BLaER1 treated with 17β-estradiol and CSF1 and Interleukin-3, amounts not matched to agents 10 nM and 100 nM (cell line): ENCODE data around the gene GIPC3.
A peak's percentile ranks its signal among the peaks of the same experiment; 100 is the strongest.

Experiments
- H3K27ac ChIP-seq, 11 experiments: shearing (Covaris generic); formaldehyde crosslinking; 2 replicates each; pipeline ENCODE4 v1.8.1; 2022
- H3K27me3 ChIP-seq, 11 experiments: shearing (Covaris generic); formaldehyde crosslinking; 2 replicates each; pipeline ENCODE4 v1.8.1; 2022
- H3K36me3 ChIP-seq, 11 experiments: shearing (Covaris generic); formaldehyde crosslinking; 2 replicates each; pipeline ENCODE4 v1.8.1; 2022
- H3K4me1 ChIP-seq, 10 experiments: shearing (Covaris generic); formaldehyde crosslinking; 2 replicates each; pipeline ENCODE4 v1.8.1; 2022
- H3K4me2 ChIP-seq, 11 experiments: shearing (Covaris generic); formaldehyde crosslinking; 2 replicates each; pipeline ENCODE4 v1.8.1; 2022
- H3K4me3 ChIP-seq, 10 experiments: shearing (Covaris generic); formaldehyde crosslinking; 2 replicates each; pipeline ENCODE4 v1.8.1; 2022
- H3K9ac ChIP-seq, 11 experiments: shearing (Covaris generic); formaldehyde crosslinking; 2 replicates each; pipeline ENCODE4 v1.8.1; 2022
- H3K9me3 ChIP-seq, 11 experiments: shearing (Covaris generic); formaldehyde crosslinking; replicated peaks in 1 of 11; 2 replicates each; pipeline ENCODE4 v1.8.1; 2022
- H4K20me1 ChIP-seq, 11 experiments: shearing (Covaris generic); formaldehyde crosslinking; 2 replicates each; pipeline ENCODE4 v1.8.1; 2022
- Cebpa-rat ChIP-seq, 11 experiments: shearing (Covaris generic); IDR thresholded peaks; 2 replicates each; pipeline ENCODE4 v1.8.1; 2022

The GIPC3 gene

DNA sequence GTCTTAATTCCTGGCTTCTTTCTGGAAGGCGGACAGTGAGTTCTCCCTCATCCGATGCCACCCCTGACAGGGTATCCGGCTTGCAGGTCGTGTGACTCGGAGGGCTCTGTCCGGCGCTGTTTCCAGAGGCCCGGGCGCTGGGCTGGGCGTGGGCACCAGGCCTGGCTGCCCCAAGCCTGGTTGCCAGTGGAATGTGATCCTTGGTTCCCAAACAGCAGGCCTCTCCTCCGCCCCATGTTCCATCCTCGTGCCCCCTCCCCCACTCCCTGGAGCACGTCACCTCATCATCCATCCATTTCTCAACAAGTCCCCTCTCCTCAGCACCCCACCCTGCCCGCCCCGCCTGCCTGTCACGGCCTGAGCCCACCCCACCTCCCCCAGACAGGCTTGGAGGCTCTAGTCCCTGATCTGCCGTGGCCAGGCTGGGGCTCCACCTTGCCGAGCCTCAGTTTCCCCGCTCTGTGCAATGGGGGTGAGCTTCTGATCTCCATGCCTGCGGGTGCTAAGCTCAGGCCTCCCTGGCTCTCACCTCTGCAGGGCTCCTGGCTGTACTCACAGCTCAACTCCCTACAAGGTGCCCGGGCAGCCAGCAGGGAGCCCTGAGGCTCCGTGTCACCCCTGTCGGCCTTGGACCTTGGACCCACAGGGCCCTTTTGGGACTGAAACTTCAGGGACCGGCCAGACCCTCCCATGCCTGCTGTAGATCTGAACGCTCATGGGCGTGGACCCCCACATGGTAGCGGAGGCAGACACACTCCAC is 19.1 kb downstream of the GIPC3 start:
- Histone ChIP-seq H3K4me2 (peak overlapping the region; percentile 79 to 98 (median 92)), H3K4me3 (peak overlapping the region in 8 of 10 experiments; percentile 7 to 68 (median 40); a peak in 13 of 20 replicates), H3K9me3 (peaks cover 0 to 17% (median 0%) of the 10 kb centered on the region in 11 experiments; a peak in 4 of 22 replicates), H3K9ac (peak overlapping the region in 10 of 11 experiments; percentile 16 to 71 (median 47); a peak in 12 of 22 replicates), H3K4me1 (peaks cover 45 to 81% (median 65%) of the 10 kb centered on the region in 10 experiments), H3K27me3 (peaks cover 13 to 28% (median 25%) of the 10 kb centered on the region in 11 experiments), H3K27ac (peak overlapping the region in 4 of 11 experiments; percentile 21 to 56 (median 42); a peak in 10 of 22 replicates), H4K20me1 (peaks cover 0 to 13% (median 0%) of the 10 kb centered on the region in 11 experiments; a peak in 4 of 22 replicates), H3K36me3 (peaks cover 0 to 10% (median 0%) of the 10 kb centered on the region in 11 experiments; a peak in 1 of 22 replicates)
- TF ChIP-seq Cebpa-rat (IDR thresholded peaks at IDR 0.05): no peak

- Histone ChIP-seq H3K4me1 (peaks cover 51 to 82% (median 71%) of the 10 kb centered on the region in 10 experiments), H3K36me3 (peaks cover 0 to 5% (median 0%) of the 10 kb centered on the region in 11 experiments; a peak in 4 of 22 replicates), H4K20me1 (peaks cover 0 to 15% (median 1%) of the 10 kb centered on the region in 11 experiments; a peak in 8 of 22 replicates), H3K4me2 (peak overlapping the region; percentile 79 to 98 (median 92)), H3K9me3 (peaks cover 0 to 14% (median 0%) of the 10 kb centered on the region in 11 experiments; a peak in 5 of 22 replicates), H3K4me3 (peak overlapping the region in 8 of 10 experiments; percentile 7 to 68 (median 40); a peak in 13 of 20 replicates), H3K27me3 (peaks cover 13 to 28% (median 25%) of the 10 kb centered on the region in 11 experiments), H3K9ac (peak overlapping the region in 10 of 11 experiments; percentile 16 to 71 (median 47); a peak in 13 of 22 replicates), H3K27ac (peak overlapping the region in 4 of 11 experiments; percentile 8 to 56 (median 36); a peak in 9 of 22 replicates)
- no peak for TF ChIP-seq Cebpa-rat (IDR thresholded peaks at IDR 0.05)
Measured at GRCh38 chr19:3604987-3605343, 19.7 kb downstream of the GIPC3 start.

DNA sequence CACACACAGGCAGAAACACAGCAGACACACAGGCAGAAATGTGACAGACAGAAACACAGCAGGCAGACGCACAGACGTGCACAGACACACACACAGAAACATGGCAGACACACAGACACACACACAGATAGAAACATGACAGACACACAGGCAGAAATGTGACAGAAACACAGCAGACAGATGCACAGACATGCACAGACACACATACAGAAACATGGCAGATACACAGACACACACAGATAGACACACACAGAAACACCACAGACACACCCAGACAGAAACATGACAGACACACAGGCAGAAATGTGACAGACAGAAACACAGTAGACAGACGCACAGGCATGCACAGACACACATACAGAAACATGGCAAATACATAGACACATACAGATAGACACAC is 20.1 kb downstream of the GIPC3 start:
- no peak for TF ChIP-seq Cebpa-rat (IDR thresholded peaks at IDR 0.05)
- Histone ChIP-seq H3K27me3 (peaks cover 13 to 28% (median 25%) of the 10 kb centered on the region in 11 experiments), H3K4me2 (peak overlapping the region; percentile 79 to 98 (median 92)), H3K27ac (peak overlapping the region in 3 of 11 experiments; percentile 8 to 56 (median 50); a peak in 5 of 22 replicates), H3K36me3 (peaks cover 0 to 6% (median 0%) of the 10 kb centered on the region in 11 experiments; a peak in 4 of 22 replicates), H3K4me3 (peak overlapping the region in 7 of 10 experiments; percentile 16 to 68 (median 50); a peak in 11 of 20 replicates), H3K4me1 (peaks cover 55 to 82% (median 73%) of the 10 kb centered on the region in 10 experiments), H3K9me3 (peaks cover 0 to 10% (median 0%) of the 10 kb centered on the region in 11 experiments; a peak in 5 of 22 replicates), H4K20me1 (peaks cover 0 to 19% (median 5%) of the 10 kb centered on the region in 11 experiments; a peak in 10 of 22 replicates), H3K9ac (peak overlapping the region in 8 of 11 experiments; percentile 28 to 71 (median 50); a peak in 10 of 22 replicates)

DNA sequence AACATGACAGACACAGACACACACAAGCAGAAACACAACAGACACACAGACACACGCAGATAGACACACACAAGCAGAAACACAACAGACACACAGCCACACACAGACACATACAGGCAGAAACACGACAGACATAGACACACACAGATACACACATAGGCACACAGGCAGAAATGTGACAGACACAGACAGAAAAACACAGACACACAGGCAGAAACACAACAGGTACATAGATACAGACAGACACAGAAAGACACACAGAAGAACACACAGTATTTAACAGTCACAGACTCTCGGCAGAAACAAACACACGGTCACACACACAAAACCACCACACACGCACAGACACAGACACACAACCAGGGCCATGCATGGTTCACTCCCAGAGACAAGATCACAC is 20.5 kb downstream of the GIPC3 start:
- TF ChIP-seq Cebpa-rat (IDR thresholded peaks at IDR 0.05): no peak
- H3K4me2 ChIP-seq: peak overlapping the region; percentile 79 to 98 (median 92)
- H3K9me3 ChIP-seq: peaks cover 0 to 6% (median 0%) of the 10 kb centered on the region in 11 experiments; a peak in 3 of 22 replicates
- H3K36me3 ChIP-seq: peaks cover 0 to 6% (median 0%) of the 10 kb centered on the region in 11 experiments; a peak in 5 of 22 replicates
- H3K9ac ChIP-seq: peak overlapping the region in 9 of 11 experiments; percentile 12 to 71 (median 52); a peak in 10 of 22 replicates
- H3K4me3 ChIP-seq: peak overlapping the region in 7 of 10 experiments; percentile 28 to 68 (median 50); a peak in 12 of 20 replicates
- peaks cover 55 to 82% (median 76%) of the 10 kb centered on the region in 10 experiments for H3K4me1 ChIP-seq
- H4K20me1 ChIP-seq: peaks cover 0 to 23% (median 7%) of the 10 kb centered on the region in 11 experiments; a peak in 11 of 22 replicates
- H3K27me3 ChIP-seq: peaks cover 13 to 28% (median 25%) of the 10 kb centered on the region in 11 experiments
- peak overlapping the region in 1 of 11 experiments; percentile 8; a peak in 1 of 22 replicates for H3K27ac ChIP-seq

GRCh38 chr19:3606174-3606689 is 21.0 kb downstream of the GIPC3 start:
- peaks cover 55 to 83% (median 80%) of the 10 kb centered on the region in 10 experiments for H3K4me1 ChIP-seq
- H3K27ac ChIP-seq: no peak overlapping the region
- H4K20me1 ChIP-seq: peaks cover 0 to 27% (median 12%) of the 10 kb centered on the region in 11 experiments; a peak in 13 of 22 replicates
- peaks cover 13 to 28% (median 25%) of the 10 kb centered on the region in 11 experiments for H3K27me3 ChIP-seq
- H3K4me3 ChIP-seq: peak overlapping the region in 8 of 10 experiments; percentile 28 to 68 (median 49); a peak in 13 of 20 replicates
- H3K9me3 ChIP-seq: peaks cover 0 to 4% (median 0%) of the 10 kb centered on the region in 11 experiments; a peak in 2 of 22 replicates
- peak overlapping the region; percentile 79 to 98 (median 92) for H3K4me2 ChIP-seq
- peaks cover 2 to 11% (median 4%) of the 10 kb centered on the region in 11 experiments; a peak in 21 of 22 replicates for H3K36me3 ChIP-seq
- H3K9ac ChIP-seq: peak overlapping the region in 9 of 11 experiments; percentile 12 to 71 (median 52); a peak in 13 of 22 replicates
- no peak for TF ChIP-seq Cebpa-rat (IDR thresholded peaks at IDR 0.05)

- Histone ChIP-seq H3K4me3 (peak within 1 kb of the TSS in 8 of 10 experiments; percentile 28 to 68 (median 49); a peak in 14 of 20 replicates), H3K4me2 (peak within 1 kb of the TSS; percentile 79 to 98 (median 92)), H3K9me3 (peaks cover 0 to 4% (median 0%) of the 10 kb centered on the region in 11 experiments; a peak in 2 of 22 replicates), H3K9ac (peak within 1 kb of the TSS; percentile 26 to 71 (median 51); a peak in 16 of 22 replicates), H3K27me3 (peaks cover 13 to 28% (median 25%) of the 10 kb centered on the region in 11 experiments), H3K4me1 (peaks cover 55 to 88% (median 84%) of the 10 kb centered on the region in 10 experiments), H4K20me1 (peaks cover 0 to 33% (median 15%) of the 10 kb centered on the region in 11 experiments; a peak in 14 of 22 replicates), H3K27ac (peak within 1 kb of the TSS in 10 of 11 experiments; percentile 8 to 76 (median 48); a peak in 14 of 22 replicates), H3K36me3 (peaks cover 8 to 16% (median 10%) of the 10 kb centered on the region in 11 experiments)
- TF ChIP-seq Cebpa-rat (IDR thresholded peaks at IDR 0.05): no peak
Measured at GRCh38 chr19:3606690-3607289, 21.5 kb downstream of the GIPC3 start, which contains the start of gene TBXA2R. TSS of gene TBXA2R (minus strand) at chr19:3606875. CDS start at chr19:3600634, 6,241 bp downstream.

GRCh38 chr19:3607303-3608078 is 22.2 kb downstream of the GIPC3 start:
- H3K9ac ChIP-seq: peak overlapping the region in 9 of 11 experiments; percentile 6 to 71 (median 48); a peak in 11 of 22 replicates

More at GRCh38 chr19:3607303-3608078, 22.2 kb downstream of the GIPC3 start:
- Histone ChIP-seq H3K4me2 (peak overlapping the region; percentile 79 to 98 (median 92)), H3K36me3 (peaks cover 15 to 23% (median 17%) of the 10 kb centered on the region in 11 experiments), H3K4me1 (peaks cover 55 to 89% (median 84%) of the 10 kb centered on the region in 10 experiments), H3K4me3 (peak overlapping the region in 7 of 10 experiments; percentile 4 to 68 (median 50); a peak in 12 of 20 replicates), H4K20me1 (peaks cover 0 to 40% (median 18%) of the 10 kb centered on the region in 11 experiments; a peak in 14 of 22 replicates), H3K27ac (peak overlapping the region in 9 of 11 experiments; percentile 3 to 76 (median 53); a peak in 13 of 22 replicates), H3K9me3 (no peaks in the 10 kb centered on the region; a peak in 1 of 22 replicates), H3K27me3 (peaks cover 13 to 28% (median 25%) of the 10 kb centered on the region in 11 experiments)
- no peak for TF ChIP-seq Cebpa-rat (IDR thresholded peaks at IDR 0.05)
